GM12872 (cell line): Measurements from ENCODE around the gene IFNA10.
A peak's percentile ranks its signal among the peaks of the same experiment; 100 is the strongest.
"Not testable (repeated sequence)": the region's sequence is repeated elsewhere in the genome, so short reads cannot be mapped to it uniquely, and the experiment has no call there.

ENCODE experiments used
- CTCF ChIP-seq: IDR thresholded peaks from 3 replicates; pipeline ENCODE4 v1.5.1; 2011; ENCODE audit warnings: low read depth, mild to moderate bottlenecking, low read length, moderate library complexity; ENCODE audit not compliant: insufficient read depth

The IFNA10 gene

GRCh38 chr9:21235468-21236359 lies 28.8 kb upstream of the IFNA10 start:
- TF ChIP-seq CTCF, result peak; percentile 77

- no peak for TF ChIP-seq CTCF
These were observed 27.3 kb upstream of the IFNA10 start for GRCh38 chr9:21234153-21234687.

- TF ChIP-seq CTCF, result no peak
These were observed 26.3 kb upstream of the IFNA10 start for GRCh38 chr9:21233258-21233657.

- no peak for TF ChIP-seq CTCF
These were observed 21.2 kb upstream of the IFNA10 start, which contains the start of gene IFNA17 for GRCh38 chr9:21228122-21228521. Gene IFNA17 (minus strand): TSS chr9:21228222. CDS start chr9:21228173, 49 bp downstream.

GRCh38 chr9:21217211-21217610 lies 10.3 kb upstream of the IFNA10 start, which contains the start of gene IFNA16:
Gene IFNA16 (minus strand): TSS chr9:21217311. CDS start chr9:21217305, 6 bp downstream.
- TF ChIP-seq CTCF, result not testable (repeated sequence)

- TF ChIP-seq CTCF, result peak; percentile 70
These were observed 6.7 kb upstream of the IFNA10 start for GRCh38 chr9:21213411-21214326.

GRCh38 chr9:21210311-21210710 lies 3.4 kb upstream of the IFNA10 start:
- TF ChIP-seq CTCF, result no peak
